ENCODE results near the gene PKD1.
"Not testable (repeated sequence)": the region's sequence is repeated elsewhere in the genome, so short reads cannot be mapped to it uniquely, and the experiment has no call there.

GRCh38 chr16:2117960-2118722, 17.6 kb downstream of the PKD1 start:
- not testable (repeated sequence) for TF ChIP-seq POLR2A, CTCF (IDR thresholded peaks at IDR 0.05)
